Mesenchymal stem cell (in vitro differentiated cells and primary cell): ENCODE results near the gene PNPLA1.

Source experiments
- DNase-seq: peaks from one replicate; pipeline ENCODE4 v3.0.0-alpha.2; 2013
- H2AFZ ChIP-seq: one replicate; pipeline ENCODE4 v1.6.1; 2013; ENCODE audit warnings: low read depth, mild to moderate bottlenecking, control low read depth, inconsistent platforms, low read length, moderate library complexity
- H2AK5ac ChIP-seq: 2 replicates; pipeline ENCODE4 v1.6.1; 2013; ENCODE audit warnings: low read length, moderate library complexity, mild to moderate bottlenecking, inconsistent platforms; ENCODE audit not compliant: severe bottlenecking
- H2BK120ac ChIP-seq: one replicate; pipeline ENCODE4 v1.6.1; 2013; ENCODE audit warnings: low read depth, mild to moderate bottlenecking, inconsistent platforms, low read length, moderate library complexity
- H2BK12ac ChIP-seq, 2 experiments: one replicate each; pipeline ENCODE4 v1.6.1; 2013; ENCODE audit warnings: inconsistent platforms in 2 of 2, low read length in 2 of 2, mild to moderate bottlenecking in 2 of 2, moderate library complexity in 2 of 2, control low read depth in 1 of 2
- H2BK15ac ChIP-seq: one replicate; pipeline ENCODE4 v1.6.1; 2013; ENCODE audit warnings: mild to moderate bottlenecking, low read depth, inconsistent platforms; ENCODE audit not compliant: poor library complexity, severe bottlenecking
- H2BK5ac ChIP-seq: 2 replicates; pipeline ENCODE4 v1.6.1; 2013; ENCODE audit warnings: low read depth, mild to moderate bottlenecking, low read length, control low read depth, inconsistent platforms; ENCODE audit not compliant: poor library complexity, severe bottlenecking
- H3K14ac ChIP-seq, 2 experiments: one replicate each; pipeline ENCODE4 v1.6.1; 2013; ENCODE audit warnings: inconsistent platforms in 2 of 2, low read length in 2 of 2, control low read depth in 1 of 2, mild to moderate bottlenecking in 1 of 2, moderate library complexity in 1 of 2
- H3K18ac ChIP-seq, 2 experiments: one replicate each; pipeline ENCODE4 v1.6.1; 2013; ENCODE audit warnings: inconsistent platforms in 2 of 2, low read length in 2 of 2, control low read depth in 1 of 2, low read depth in 1 of 2, mild to moderate bottlenecking in 1 of 2
- H3K23ac ChIP-seq, 2 experiments: one replicate each; pipeline ENCODE4 v1.6.1; 2013; ENCODE audit warnings: inconsistent platforms in 2 of 2, low read length in 2 of 2, mild to moderate bottlenecking in 2 of 2, moderate library complexity in 2 of 2, control low read depth in 1 of 2
- H3K27ac ChIP-seq: 2 replicates; pipeline ENCODE4 v1.5.1; 2013; ENCODE audit warnings: mild to moderate bottlenecking, moderate library complexity, low read length, control low read depth, inconsistent platforms; ENCODE audit not compliant: poor library complexity, severe bottlenecking
- H3K27me3 ChIP-seq, 2 experiments: 2 replicates each; pipeline versions ENCODE4 v1.6.1 to v1.7.0; 2013; ENCODE audit warnings: low read length in 2 of 2, mild to moderate bottlenecking in 2 of 2, moderate library complexity in 2 of 2, control low read depth in 1 of 2, inconsistent platforms in 1 of 2; ENCODE audit not compliant: control insufficient read depth in 1 of 2, insufficient read depth in 1 of 2
- H3K36me3 ChIP-seq, 2 experiments: 2 replicates each; pipeline versions ENCODE4 v1.6.1 to v1.7.0; 2013; ENCODE audit warnings: low read length in 2 of 2, control low read depth in 1 of 2, inconsistent platforms in 1 of 2, low read depth in 1 of 2, mild to moderate bottlenecking in 1 of 2; ENCODE audit not compliant: insufficient read depth in 2 of 2, control insufficient read depth in 1 of 2
- H3K4ac ChIP-seq, 2 experiments: one replicate each; pipeline ENCODE4 v1.6.1; 2013; ENCODE audit warnings: inconsistent platforms in 2 of 2, low read length in 2 of 2, mild to moderate bottlenecking in 2 of 2, moderate library complexity in 2 of 2, control low read depth in 1 of 2, low read depth in 1 of 2
- H3K4me1 ChIP-seq: 2 replicates; pipeline ENCODE4 v1.6.1; 2013; ENCODE audit warnings: low read depth, low read length, control low read depth; ENCODE audit not compliant: control insufficient read depth, insufficient read depth
- H3K4me2 ChIP-seq: 2 replicates; pipeline ENCODE4 v1.6.1; 2013; ENCODE audit warnings: low read length, mild to moderate bottlenecking, inconsistent platforms; ENCODE audit not compliant: poor library complexity, severe bottlenecking
- H3K4me3 ChIP-seq, 2 experiments: 2 replicates each; pipeline versions ENCODE4 v1.5.1 to v1.7.0; 2013; ENCODE audit warnings: low read length in 2 of 2, mild to moderate bottlenecking in 2 of 2, control low read depth in 1 of 2, low read depth in 1 of 2; ENCODE audit not compliant: insufficient read depth in 1 of 2
- H3K79me1 ChIP-seq: replicated peaks from 2 replicates; pipeline ENCODE4 v1.6.1; 2013; ENCODE audit warnings: mild to moderate bottlenecking, control low read depth, low read length, inconsistent platforms; ENCODE audit not compliant: poor library complexity, severe bottlenecking
- H3K9ac ChIP-seq: 2 replicates; pipeline ENCODE4 v1.7.0; 2013; ENCODE audit warnings: mild to moderate bottlenecking, low read length, moderate library complexity
- H3K9me3 ChIP-seq: 2 replicates; pipeline ENCODE4 v1.7.0; 2013; ENCODE audit warnings: mild to moderate bottlenecking, low read length; ENCODE audit not compliant: control insufficient read depth
- H4K8ac ChIP-seq: one replicate; pipeline ENCODE4 v1.6.1; 2013; ENCODE audit warnings: inconsistent platforms, mild to moderate bottlenecking, low read length, moderate library complexity
- H4K91ac ChIP-seq: one replicate; pipeline ENCODE4 v1.6.1; 2013; ENCODE audit warnings: mild to moderate bottlenecking, low read length, inconsistent platforms
- WGBS: methylation state at CpG from one replicate; pipeline ENCODE4 v1.1.7; 2013; ENCODE audit warnings: mixed read lengths; 5-methylcytosine and 5-hydroxymethylcytosine counted together

Gene PNPLA1

DNA sequence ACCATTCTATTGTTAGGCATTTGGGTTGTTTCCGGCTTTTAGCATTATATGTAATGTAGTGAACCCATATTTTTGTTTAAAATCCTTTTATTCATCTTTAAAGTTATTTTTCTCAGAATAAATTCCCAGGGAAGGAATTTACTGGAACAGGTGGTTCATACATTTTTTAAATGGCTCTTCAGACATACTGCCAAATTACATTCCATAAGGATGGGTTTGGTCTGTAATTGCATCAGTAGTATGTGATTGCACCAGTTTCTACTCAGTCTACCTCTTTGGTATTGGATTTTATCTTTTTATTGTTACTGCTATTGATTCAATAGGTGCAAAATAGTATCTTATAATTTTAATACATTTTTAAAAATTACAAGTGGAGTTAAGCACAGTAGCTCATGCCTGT, 46.2 kb upstream of the PNPLA1 start:
- Histone ChIP-seq H3K36me3 (peaks cover 36 to 93% of the 10 kb centered on the region in 2 experiments), H2BK120ac (no peak overlapping the region), H2AK5ac (no peak overlapping the region), H3K4me3 (no peak overlapping the region), H3K23ac (no peak overlapping the region), H3K79me1 (peaks cover 29% of the 10 kb centered on the region), H3K4ac (no peak overlapping the region), H3K9me3 (no peaks in the 10 kb centered on the region), H2BK12ac (no peak overlapping the region), H2BK5ac (no peak overlapping the region), H2BK15ac (no peak overlapping the region), H2AFZ (no peak overlapping the region), H3K4me1 (peaks cover 9% of the 10 kb centered on the region), H3K14ac (no peak overlapping the region), H3K4me2 (no peak overlapping the region), H4K8ac (no peak overlapping the region), H3K9ac (no peak overlapping the region), H3K18ac (no peak overlapping the region), H3K27me3 (no peaks in the 10 kb centered on the region), H4K91ac (no peak overlapping the region), H3K27ac (no peak overlapping the region)
- no peak for DNase-seq
- no CpG with 5 or more reads among the region's 1 CpG for WGBS

DNA sequence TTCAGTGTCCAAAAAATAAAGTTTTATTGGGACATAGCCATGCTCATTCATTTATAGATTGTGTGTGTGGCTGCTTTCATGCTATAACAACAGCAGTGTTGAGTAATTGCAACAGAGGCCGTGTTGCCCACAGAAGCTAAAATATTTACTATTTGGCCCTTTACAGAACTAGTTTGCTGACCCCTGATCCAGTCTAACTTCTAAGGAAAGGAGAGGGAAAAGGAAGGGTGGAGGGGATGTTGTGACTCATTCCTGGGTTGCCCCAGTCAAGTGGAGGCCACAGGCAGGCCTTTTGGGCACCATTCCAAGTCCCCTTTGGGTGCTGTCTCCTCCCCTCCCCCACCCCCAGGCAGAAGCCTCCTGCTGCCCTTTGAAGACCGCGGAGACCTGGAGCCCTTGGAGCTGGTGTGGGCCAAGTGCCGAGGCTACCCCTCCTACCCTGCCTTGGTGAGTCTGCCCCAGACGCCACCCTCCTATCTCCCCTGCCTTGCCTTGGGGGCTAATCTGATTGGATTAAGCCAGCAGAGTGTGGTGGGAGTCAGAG, 44.9 kb upstream of the PNPLA1 start:
- Histone ChIP-seq H3K27ac (peak overlapping the region; percentile 57), H2BK15ac (no peak overlapping the region), H3K14ac (no peak overlapping the region), H4K91ac (no peak overlapping the region), H3K4ac (no peak overlapping the region), H2BK120ac (no peak overlapping the region), H4K8ac (peak overlapping the region; percentile 0), H3K9me3 (no peaks in the 10 kb centered on the region), H3K4me1 (peaks cover 9% of the 10 kb centered on the region), H2AK5ac (peak overlapping the region; percentile 3), H3K23ac (no peak overlapping the region), H3K4me3 (no peak overlapping the region), H2BK12ac (peak overlapping the region in 1 of 2 experiments; percentile 45), H3K36me3 (peaks cover 39 to 93% of the 10 kb centered on the region in 2 experiments), H3K9ac (no peak overlapping the region), H2AFZ (no peak overlapping the region), H3K79me1 (peaks cover 28% of the 10 kb centered on the region), H3K18ac (no peak overlapping the region), H2BK5ac (no peak overlapping the region), H3K4me2 (no peak overlapping the region), H3K27me3 (no peaks in the 10 kb centered on the region)
- peak; percentile 47 for DNase-seq
- WGBS = no CpG with 5 or more reads among the region's 5 CpGs

DNA sequence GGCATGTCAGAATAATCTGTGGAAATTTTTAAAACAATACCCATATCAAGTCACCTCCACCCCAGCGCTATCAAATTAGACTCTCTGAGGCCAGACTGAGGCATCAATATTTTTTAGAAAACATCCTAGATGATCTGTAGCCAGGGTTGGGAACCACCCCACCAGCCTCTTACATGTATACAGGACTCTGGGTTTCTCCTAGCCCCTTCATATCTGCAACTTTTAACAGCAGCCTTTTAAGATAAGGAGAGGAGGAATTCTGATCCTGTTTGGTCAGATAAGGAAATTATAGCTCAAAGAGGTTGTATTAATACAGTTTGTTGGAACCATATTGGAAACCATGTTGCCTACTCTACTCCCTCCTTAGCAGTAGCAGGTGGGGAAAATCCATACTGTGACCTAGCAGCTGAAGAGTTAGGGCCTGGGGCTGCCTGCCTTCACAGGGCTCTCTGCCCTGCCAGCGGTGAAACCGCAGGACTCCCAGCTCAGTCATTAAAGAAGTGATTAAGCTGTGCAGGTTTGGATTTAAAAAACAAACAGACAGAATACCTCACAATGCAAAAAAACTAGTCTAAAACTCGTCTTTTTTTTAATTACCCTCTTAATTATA, 43.3 kb upstream of the PNPLA1 start:
- Histone ChIP-seq H3K9ac (no peak overlapping the region), H4K91ac (no peak overlapping the region), H3K18ac (no peak overlapping the region), H2BK15ac (no peak overlapping the region), H2BK12ac (no peak overlapping the region), H3K36me3 (peaks cover 55 to 98% of the 10 kb centered on the region in 2 experiments), H3K4me3 (no peak overlapping the region), H3K79me1 (peaks cover 32% of the 10 kb centered on the region), H2AK5ac (no peak overlapping the region), H3K9me3 (no peaks in the 10 kb centered on the region), H3K14ac (no peak overlapping the region), H3K23ac (no peak overlapping the region), H4K8ac (no peak overlapping the region), H3K4me2 (no peak overlapping the region), H2BK5ac (no peak overlapping the region), H3K27ac (no peak overlapping the region), H2AFZ (no peak overlapping the region), H3K4ac (no peak overlapping the region), H2BK120ac (no peak overlapping the region), H3K27me3 (no peaks in the 10 kb centered on the region), H3K4me1 (peaks cover 9% of the 10 kb centered on the region)
- no peak for DNase-seq
- 100% methylated on average over 3 of the region's 4 CpGs for WGBS

DNA sequence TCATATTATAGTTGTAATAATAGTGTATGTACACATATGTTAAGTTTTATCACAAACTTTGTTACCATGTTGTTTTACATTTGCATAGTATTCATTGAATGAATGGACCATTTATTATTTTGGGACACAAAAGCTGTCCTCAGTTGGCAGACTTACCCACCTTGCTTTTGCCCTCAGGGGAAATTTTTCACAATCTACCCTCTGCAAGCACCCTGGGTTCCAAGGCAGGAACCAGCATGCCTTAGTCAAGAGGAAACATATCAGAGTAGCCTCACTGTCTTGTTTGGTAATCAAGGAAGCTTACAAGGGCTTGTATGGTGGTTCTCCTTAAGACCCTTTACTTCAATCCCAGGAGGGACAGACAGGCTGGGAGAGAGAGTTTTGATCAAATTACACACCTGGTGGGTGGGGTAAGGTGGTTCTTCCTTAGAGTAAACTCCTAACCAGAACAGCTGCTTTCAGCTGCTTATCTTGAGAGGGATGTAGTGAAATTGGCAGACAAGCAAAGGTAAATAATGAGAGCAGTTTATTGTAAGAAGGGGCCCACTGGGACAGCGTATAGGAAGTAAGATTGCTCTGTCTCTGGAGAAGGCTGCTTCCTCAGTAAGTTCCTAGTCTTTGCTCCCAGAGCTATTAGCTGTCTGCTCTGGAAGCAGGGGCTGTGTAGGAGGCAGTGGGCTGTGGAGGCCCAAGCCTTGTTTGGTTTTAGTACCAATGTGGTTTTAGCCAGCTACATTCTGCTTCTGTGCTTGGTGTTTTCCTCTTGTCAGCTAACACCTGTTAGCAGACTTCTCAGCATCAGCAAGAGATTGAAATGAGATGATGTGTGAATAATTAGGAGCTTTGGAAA, 42.3 kb upstream of the PNPLA1 start:
- no peak overlapping the region for H3K9ac ChIP-seq
- H3K79me1 ChIP-seq = peaks cover 29% of the 10 kb centered on the region
- no peak overlapping the region for H2BK15ac ChIP-seq
- H3K4me3 ChIP-seq = no peak overlapping the region
- H3K14ac ChIP-seq = no peak overlapping the region
- no peak overlapping the region for H3K27ac ChIP-seq
- H4K8ac ChIP-seq = no peak overlapping the region
- no peak overlapping the region for H2BK12ac ChIP-seq
- H3K4me1 ChIP-seq = peaks cover 9% of the 10 kb centered on the region
- no peaks in the 10 kb centered on the region for H3K27me3 ChIP-seq
- H3K4me2 ChIP-seq = no peak overlapping the region
- H3K9me3 ChIP-seq = no peaks in the 10 kb centered on the region
- no peak overlapping the region for H4K91ac ChIP-seq
- no peak overlapping the region for H3K23ac ChIP-seq
- no peak for DNase-seq
- peaks cover 52 to 98% of the 10 kb centered on the region in 2 experiments for H3K36me3 ChIP-seq
- H3K4ac ChIP-seq = no peak overlapping the region
- H3K18ac ChIP-seq = no peak overlapping the region
- 86% methylated on average over 1 of the region's 1 CpG for WGBS
- H2AFZ ChIP-seq = no peak overlapping the region
- no peak overlapping the region for H2BK120ac ChIP-seq
- H2BK5ac ChIP-seq = no peak overlapping the region
- no peak overlapping the region for H2AK5ac ChIP-seq
